Suprapubic skin (tissue), 4 donors: Measurements from ENCODE around the gene GALNT12. TPM values are rescaled to one million over a fixed set of nuclear protein-coding genes. Genes with fewer than 3 reads are reported as not detected.
A peak's percentile ranks its signal among the peaks of the same experiment; 100 is the strongest.

Experiments used
- DNase-seq, 2 donors: peaks; one replicate each; pipeline ENCODE4 v3.0.0-alpha.2; 2019; ENCODE audit warnings: low spot score in 2 of 2
- H3K27ac ChIP-seq: fragments of 200-600 bp; sonication (generic); one replicate; pipeline ENCODE4 v1.5.1; 2019
- H3K27me3 ChIP-seq: fragments of 200-600 bp; sonication (generic); one replicate; pipeline ENCODE4 v1.5.1; 2019
- H3K36me3 ChIP-seq: fragments of 200-600 bp; sonication (generic); one replicate; pipeline ENCODE4 v1.5.1; 2019
- H3K4me1 ChIP-seq: fragments of 200-600 bp; sonication (generic); one replicate; pipeline ENCODE4 v1.5.1; 2019
- H3K4me3 ChIP-seq: fragments of 200-600 bp; sonication (generic); one replicate; pipeline ENCODE4 v1.5.1; 2019; ENCODE audit warnings: mild to moderate bottlenecking
- H3K9me3 ChIP-seq: fragments of 200-600 bp; sonication (generic); one replicate; pipeline ENCODE4 v1.5.1; 2019
- EP300 ChIP-seq: sonication (generic); formaldehyde crosslinking; IDR thresholded peaks from one replicate; pipeline ENCODE4 v1.6.1; 2017; ENCODE audit warnings: antibody characterized with exemption
- POLR2A ChIP-seq, 2 donors: fragments of 450-650 bp; IDR thresholded peaks; one replicate each; pipeline ENCODE4 v1.6.1; 2017; ENCODE audit warnings: antibody characterized with exemption in 2 of 2, mild to moderate bottlenecking in 2 of 2, moderate library complexity in 2 of 2
- POLR2AphosphoS5 ChIP-seq, 3 donors: sonication (generic); formaldehyde crosslinking; IDR thresholded peaks; one replicate each; pipeline ENCODE4 v1.6.1; 2017; ENCODE audit warnings: antibody characterized with exemption in 3 of 3
- WGBS: methylation state at CpG from one replicate; pipeline ENCODE4 v1.1.5; 2018; 5-methylcytosine and 5-hydroxymethylcytosine counted together
- total RNA-seq, 4 donors: library from RNA; depleted of rRNA; stranded (reverse); fragments of >200 nt; gene quantifications; one replicate each; pipeline ENCODE4 v1.1.0, GENCODE V29; 2016
- TF ChIP-seq, protein P1 (sequence below), 2 donors: fragments of 200-600 bp in 1 of 2; fragments of 450-650 bp in 1 of 2; sonication (generic) in 1 of 2; IDR thresholded peaks; one replicate each; pipeline ENCODE4 v1.5.1; 2016 to 2019; ENCODE audit warnings: antibody characterized with exemption in 2 of 2, mild to moderate bottlenecking in 1 of 2, moderate library complexity in 1 of 2

GALNT12 gene
- total RNA-seq, 4 donors from 2014 or later, result 1.4 to 8.0 (median 5.5) TPM

GRCh38 chr9:98789483-98790133 lies 17.9 kb upstream of the GALNT12 start:
- no CpG with 5 or more reads among the region's 5 CpGs for WGBS
- H3K9me3 ChIP-seq, result no peaks in the 10 kb centered on the region
- H3K4me1 ChIP-seq, result peaks cover 27% of the 10 kb centered on the region
- DNase-seq, result no peak
- TF ChIP-seq POLR2AphosphoS5 (IDR thresholded peaks at IDR 0.05) (no peak), POLR2A (IDR thresholded peaks at IDR 0.05) (no peak), EP300 (no peak)
- TF ChIP-seq, protein P1, sequence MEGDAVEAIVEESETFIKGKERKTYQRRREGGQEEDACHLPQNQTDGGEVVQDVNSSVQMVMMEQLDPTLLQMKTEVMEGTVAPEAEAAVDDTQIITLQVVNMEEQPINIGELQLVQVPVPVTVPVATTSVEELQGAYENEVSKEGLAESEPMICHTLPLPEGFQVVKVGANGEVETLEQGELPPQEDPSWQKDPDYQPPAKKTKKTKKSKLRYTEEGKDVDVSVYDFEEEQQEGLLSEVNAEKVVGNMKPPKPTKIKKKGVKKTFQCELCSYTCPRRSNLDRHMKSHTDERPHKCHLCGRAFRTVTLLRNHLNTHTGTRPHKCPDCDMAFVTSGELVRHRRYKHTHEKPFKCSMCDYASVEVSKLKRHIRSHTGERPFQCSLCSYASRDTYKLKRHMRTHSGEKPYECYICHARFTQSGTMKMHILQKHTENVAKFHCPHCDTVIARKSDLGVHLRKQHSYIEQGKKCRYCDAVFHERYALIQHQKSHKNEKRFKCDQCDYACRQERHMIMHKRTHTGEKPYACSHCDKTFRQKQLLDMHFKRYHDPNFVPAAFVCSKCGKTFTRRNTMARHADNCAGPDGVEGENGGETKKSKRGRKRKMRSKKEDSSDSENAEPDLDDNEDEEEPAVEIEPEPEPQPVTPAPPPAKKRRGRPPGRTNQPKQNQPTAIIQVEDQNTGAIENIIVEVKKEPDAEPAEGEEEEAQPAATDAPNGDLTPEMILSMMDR (IDR thresholded peaks at IDR 0.05), result no peak
- H3K27me3 ChIP-seq, result no peaks in the 10 kb centered on the region
- no peak overlapping the region for H3K4me3 ChIP-seq
- no peaks in the 10 kb centered on the region for H3K36me3 ChIP-seq
- H3K27ac ChIP-seq, result no peak overlapping the region

GRCh38 chr9:98790134-98790841 lies 17.2 kb upstream of the GALNT12 start:
- Histone ChIP-seq H3K4me3 (no peak overlapping the region), H3K27me3 (no peaks in the 10 kb centered on the region), H3K27ac (no peak overlapping the region), H3K9me3 (no peaks in the 10 kb centered on the region), H3K36me3 (no peaks in the 10 kb centered on the region), H3K4me1 (peaks cover 28% of the 10 kb centered on the region)
- TF ChIP-seq POLR2A (IDR thresholded peaks at IDR 0.05) (no peak), EP300 (no peak)
- TF ChIP-seq, protein P1 (IDR thresholded peaks at IDR 0.05), result no peak
- 40% methylated on average over 1 of the region's 25 CpGs for WGBS
- DNase-seq, result no peak

DNA sequence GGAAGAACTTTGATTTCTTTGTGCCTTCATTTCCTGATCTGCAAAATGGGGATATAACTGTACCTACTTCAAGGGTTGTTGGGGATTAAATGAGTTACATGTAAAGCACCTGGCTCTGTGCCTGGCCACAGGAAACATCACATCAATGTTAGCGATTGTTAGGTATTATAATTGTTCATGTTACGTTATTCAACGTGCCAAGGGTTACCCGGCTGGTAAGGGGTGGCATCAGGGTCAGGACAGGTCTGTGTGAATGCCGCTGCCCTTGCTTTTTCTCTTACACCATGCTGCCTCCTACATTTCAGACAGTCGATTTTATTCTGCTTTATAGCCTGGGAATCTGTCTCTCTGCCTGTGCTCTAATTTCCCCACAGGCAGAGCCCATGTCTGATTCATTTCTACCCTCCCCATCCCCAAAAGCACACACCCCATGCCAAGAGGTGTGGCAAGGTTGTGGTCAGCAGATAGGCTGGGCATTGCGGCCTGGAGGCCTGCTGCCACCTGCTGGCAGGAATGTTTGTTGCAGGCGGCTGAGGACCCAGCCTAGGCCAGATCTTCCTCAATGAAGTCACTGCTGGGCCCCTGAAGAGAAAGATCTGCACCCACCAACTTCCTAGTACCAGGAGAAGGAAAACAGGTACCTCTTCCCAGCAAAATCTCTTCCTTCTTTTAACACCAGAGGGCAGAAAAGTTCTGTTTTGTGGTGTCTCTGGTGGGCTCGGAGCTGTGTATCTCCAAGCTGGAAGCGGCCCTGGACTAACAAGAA lies 16.4 kb upstream of the GALNT12 start:
- Histone ChIP-seq H3K27me3 (no peaks in the 10 kb centered on the region), H3K4me1 (peaks cover 32% of the 10 kb centered on the region), H3K36me3 (no peaks in the 10 kb centered on the region), H3K27ac (peak overlapping the region; percentile 10), H3K4me3 (no peak overlapping the region), H3K9me3 (no peaks in the 10 kb centered on the region)
- DNase-seq, result peak; percentile 88 to 93
- WGBS, result 33% methylated on average over 10 of the region's 10 CpGs
- TF ChIP-seq POLR2AphosphoS5 (IDR thresholded peaks at IDR 0.05) (peak in 2 of 3 donors; percentile 68 to 71), EP300 (no peak), POLR2A (IDR thresholded peaks at IDR 0.05) (no peak)
- TF ChIP-seq, protein P1 (IDR thresholded peaks at IDR 0.05), result peak; percentile 94 to 100

GRCh38 chr9:98791608-98792490 lies 15.6 kb upstream of the GALNT12 start:
- no peak for DNase-seq
- H3K9me3 ChIP-seq, result no peaks in the 10 kb centered on the region
- TF ChIP-seq EP300 (no peak), POLR2AphosphoS5 (IDR thresholded peaks at IDR 0.05) (no peak), POLR2A (IDR thresholded peaks at IDR 0.05) (no peak)
- TF ChIP-seq, protein P1 (IDR thresholded peaks at IDR 0.05), result no peak
- peaks cover 36% of the 10 kb centered on the region for H3K4me1 ChIP-seq
- no peak overlapping the region for H3K4me3 ChIP-seq
- H3K27ac ChIP-seq, result peak overlapping the region; percentile 10
- no peaks in the 10 kb centered on the region for H3K36me3 ChIP-seq
- H3K27me3 ChIP-seq, result no peaks in the 10 kb centered on the region
- WGBS, result 82% methylated on average over 18 of the region's 18 CpGs
